ENCODE results near the gene CDKL5. TPM values are rescaled to one million over a fixed set of nuclear protein-coding genes. Genes with fewer than 3 reads are reported as not detected.
A peak's percentile ranks its signal among the peaks of the same experiment; 100 is the strongest.

The CDKL5 gene
- total RNA-seq, 1 donor from 2014 or later = 17.7 TPM

DNA sequence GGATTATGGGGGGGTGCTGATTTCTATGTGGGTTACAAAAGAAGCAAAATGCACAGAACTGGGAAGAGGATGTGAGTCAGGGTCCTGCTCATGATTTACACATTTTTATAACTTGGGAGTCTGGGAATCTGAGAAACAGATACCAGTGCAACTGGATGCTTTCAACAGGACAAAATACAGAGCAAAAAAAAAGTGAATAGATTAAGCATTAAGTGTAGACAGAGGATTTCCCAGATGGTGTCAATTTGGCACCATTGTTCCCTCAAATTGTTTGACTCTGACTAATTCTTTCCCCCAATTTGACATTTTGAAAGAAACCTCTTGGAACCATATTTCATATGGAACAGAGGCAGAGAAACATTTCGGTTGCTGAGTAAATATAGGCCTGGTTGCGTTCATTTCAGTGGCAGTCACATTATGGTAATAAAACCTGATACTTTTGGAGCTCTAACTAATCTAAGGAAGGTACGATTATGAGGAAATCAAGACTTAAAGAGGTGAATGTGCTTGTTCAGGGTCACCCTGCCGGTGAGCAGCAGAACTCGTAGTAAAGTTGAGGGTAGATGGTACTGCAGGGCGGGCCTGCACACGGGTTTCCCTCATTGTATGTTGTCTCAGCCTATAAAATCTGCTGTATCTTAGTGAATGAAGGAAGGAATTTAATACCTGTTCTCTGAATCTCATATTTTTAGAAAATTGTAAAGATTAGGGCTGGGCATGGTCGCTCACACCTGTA lies 18.7 kb upstream of the CDKL5 start:
- no peaks in the 10 kb centered on the region for H3K9me3 Mint-ChIP-seq (ENCODE audit: unreplicated experiment)
- H3K27me3 Mint-ChIP-seq (ENCODE audit: low read depth, unreplicated experiment) = peaks cover 2% of the 10 kb centered on the region
- no peaks in the 10 kb centered on the region for H3K36me3 Mint-ChIP-seq (ENCODE audit: low read depth, unreplicated experiment)
- TF ChIP-seq EZH2 (IDR thresholded peaks at IDR 0.05; ENCODE audit: insufficient read depth, low read length) = no peak
- TF ChIP-seq, protein P1, sequence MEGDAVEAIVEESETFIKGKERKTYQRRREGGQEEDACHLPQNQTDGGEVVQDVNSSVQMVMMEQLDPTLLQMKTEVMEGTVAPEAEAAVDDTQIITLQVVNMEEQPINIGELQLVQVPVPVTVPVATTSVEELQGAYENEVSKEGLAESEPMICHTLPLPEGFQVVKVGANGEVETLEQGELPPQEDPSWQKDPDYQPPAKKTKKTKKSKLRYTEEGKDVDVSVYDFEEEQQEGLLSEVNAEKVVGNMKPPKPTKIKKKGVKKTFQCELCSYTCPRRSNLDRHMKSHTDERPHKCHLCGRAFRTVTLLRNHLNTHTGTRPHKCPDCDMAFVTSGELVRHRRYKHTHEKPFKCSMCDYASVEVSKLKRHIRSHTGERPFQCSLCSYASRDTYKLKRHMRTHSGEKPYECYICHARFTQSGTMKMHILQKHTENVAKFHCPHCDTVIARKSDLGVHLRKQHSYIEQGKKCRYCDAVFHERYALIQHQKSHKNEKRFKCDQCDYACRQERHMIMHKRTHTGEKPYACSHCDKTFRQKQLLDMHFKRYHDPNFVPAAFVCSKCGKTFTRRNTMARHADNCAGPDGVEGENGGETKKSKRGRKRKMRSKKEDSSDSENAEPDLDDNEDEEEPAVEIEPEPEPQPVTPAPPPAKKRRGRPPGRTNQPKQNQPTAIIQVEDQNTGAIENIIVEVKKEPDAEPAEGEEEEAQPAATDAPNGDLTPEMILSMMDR (IDR thresholded peaks at IDR 0.05; ENCODE audit: insufficient read depth, low read depth, low read length) = no peak
- FAIRE-seq (peak; percentile 80), DNase-seq (ENCODE audit: low read depth) (peak; percentile 23)
- no peaks in the 10 kb centered on the region for H3K4me1 ChIP-seq (ENCODE audit: insufficient read depth, low read length)
- H3K27me3 ChIP-seq (ENCODE audit: insufficient read depth, low read length) = no peaks in the 10 kb centered on the region
- H3K27ac Mint-ChIP-seq (ENCODE audit: unreplicated experiment) = no peak overlapping the region
- H2AFZ ChIP-seq (ENCODE audit: low read depth, low read length) = no peak overlapping the region
- no peaks in the 10 kb centered on the region for H4K20me1 ChIP-seq (ENCODE audit: insufficient read depth, low read length)
- H3K9me3 ChIP-seq (ENCODE audit: insufficient read depth, low read depth, low read length) = no peaks in the 10 kb centered on the region
- H3K36me3 ChIP-seq (ENCODE audit: insufficient read depth, low read length) = no peaks in the 10 kb centered on the region
- no peaks in the 10 kb centered on the region for H3K4me1 Mint-ChIP-seq (ENCODE audit: low read depth, unreplicated experiment)
- no peak overlapping the region for H3K4me3 ChIP-seq (ENCODE audit: insufficient read depth, low read depth, low read length)
- no peak overlapping the region for H3K9ac ChIP-seq (ENCODE audit: low read length)
- H3K27ac ChIP-seq (ENCODE audit: low read depth, low read length) = no peak overlapping the region
- no peak overlapping the region for H3K4me2 ChIP-seq (ENCODE audit: low read length)
- H3K79me2 ChIP-seq (ENCODE audit: insufficient read depth, low read length) = no peaks in the 10 kb centered on the region
- no peak overlapping the region for H3K4me3 Mint-ChIP-seq (ENCODE audit: unreplicated experiment)

GRCh38 chrX:18410038-18410437 lies 15.4 kb upstream of the CDKL5 start:
- DNase-seq (ENCODE audit: low read depth) = peak; percentile 19
- Histone ChIP-seq H3K27me3 (ENCODE audit: insufficient read depth, low read length) (no peaks in the 10 kb centered on the region), H3K9me3 (ENCODE audit: insufficient read depth, low read depth, low read length) (no peaks in the 10 kb centered on the region), H3K4me2 (ENCODE audit: low read length) (no peak overlapping the region), H3K4me3 (ENCODE audit: insufficient read depth, low read depth, low read length) (no peak overlapping the region), H3K9ac (ENCODE audit: low read length) (no peak overlapping the region), H2AFZ (ENCODE audit: low read depth, low read length) (no peak overlapping the region), H4K20me1 (ENCODE audit: insufficient read depth, low read length) (no peaks in the 10 kb centered on the region), H3K79me2 (ENCODE audit: insufficient read depth, low read length) (no peaks in the 10 kb centered on the region), H3K27ac (ENCODE audit: low read depth, low read length) (no peak overlapping the region), H3K36me3 (ENCODE audit: insufficient read depth, low read length) (no peaks in the 10 kb centered on the region), H3K4me1 (ENCODE audit: insufficient read depth, low read length) (no peaks in the 10 kb centered on the region)
- Mint-ChIP-seq H3K9me3 (ENCODE audit: unreplicated experiment) (no peaks in the 10 kb centered on the region), H3K36me3 (ENCODE audit: low read depth, unreplicated experiment) (no peaks in the 10 kb centered on the region), H3K27me3 (ENCODE audit: low read depth, unreplicated experiment) (no peaks in the 10 kb centered on the region), H3K4me1 (ENCODE audit: low read depth, unreplicated experiment) (peaks cover 4% of the 10 kb centered on the region), H3K4me3 (ENCODE audit: unreplicated experiment) (no peak overlapping the region), H3K27ac (ENCODE audit: unreplicated experiment) (no peak overlapping the region)
- TF ChIP-seq EZH2 (IDR thresholded peaks at IDR 0.05; ENCODE audit: insufficient read depth, low read length) = no peak
- TF ChIP-seq, protein P1 (IDR thresholded peaks at IDR 0.05; ENCODE audit: insufficient read depth, low read depth, low read length) = peak; percentile 27
- peak; percentile 87 for FAIRE-seq

DNA sequence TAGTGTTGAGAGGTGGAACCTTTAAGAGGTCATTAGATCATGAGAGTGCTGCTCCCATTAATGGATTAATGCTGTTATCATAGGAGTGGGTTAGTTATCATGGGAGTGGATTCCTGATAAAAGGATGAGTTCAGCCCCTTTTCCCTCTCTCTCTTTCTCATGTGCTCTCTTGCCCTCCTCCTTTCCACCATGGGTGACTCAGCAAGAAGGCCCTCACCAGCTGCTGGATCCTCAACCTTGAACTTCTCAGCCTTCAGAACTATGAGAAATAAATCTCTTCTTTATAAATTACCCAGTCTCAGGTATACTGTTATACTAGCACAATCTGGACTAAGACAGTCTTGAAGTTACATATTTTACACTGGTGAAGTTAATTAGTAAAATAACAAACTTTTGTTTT lies 10.0 kb upstream of the CDKL5 start:
- Histone ChIP-seq H3K9ac (ENCODE audit: low read length) (no peak overlapping the region), H3K79me2 (ENCODE audit: insufficient read depth, low read length) (no peaks in the 10 kb centered on the region), H3K9me3 (ENCODE audit: insufficient read depth, low read depth, low read length) (no peaks in the 10 kb centered on the region), H3K36me3 (ENCODE audit: insufficient read depth, low read length) (no peaks in the 10 kb centered on the region), H2AFZ (ENCODE audit: low read depth, low read length) (no peak overlapping the region), H4K20me1 (ENCODE audit: insufficient read depth, low read length) (no peaks in the 10 kb centered on the region), H3K27ac (ENCODE audit: low read depth, low read length) (no peak overlapping the region), H3K4me1 (ENCODE audit: insufficient read depth, low read length) (no peaks in the 10 kb centered on the region), H3K27me3 (ENCODE audit: insufficient read depth, low read length) (no peaks in the 10 kb centered on the region), H3K4me3 (ENCODE audit: insufficient read depth, low read depth, low read length) (no peak overlapping the region), H3K4me2 (ENCODE audit: low read length) (no peak overlapping the region)
- FAIRE-seq (peak; percentile 52), DNase-seq (ENCODE audit: low read depth) (peak; percentile 12)
- no peak overlapping the region for H3K27ac Mint-ChIP-seq (ENCODE audit: unreplicated experiment)
- H3K9me3 Mint-ChIP-seq (ENCODE audit: unreplicated experiment) = peaks cover 1% of the 10 kb centered on the region
- TF ChIP-seq EZH2 (IDR thresholded peaks at IDR 0.05; ENCODE audit: insufficient read depth, low read length) = no peak
- TF ChIP-seq, protein P1 (IDR thresholded peaks at IDR 0.05; ENCODE audit: insufficient read depth, low read depth, low read length) = no peak
- H3K4me3 Mint-ChIP-seq (ENCODE audit: unreplicated experiment) = no peak overlapping the region
- H3K36me3 Mint-ChIP-seq (ENCODE audit: low read depth, unreplicated experiment) = no peaks in the 10 kb centered on the region
- H3K27me3 Mint-ChIP-seq (ENCODE audit: low read depth, unreplicated experiment) = no peaks in the 10 kb centered on the region
- H3K4me1 Mint-ChIP-seq (ENCODE audit: low read depth, unreplicated experiment) = peaks cover 4% of the 10 kb centered on the region
